BJ (cell line): ENCODE results near the gene MVB12B. TPM values are rescaled to one million over a fixed set of nuclear protein-coding genes. Genes with fewer than 3 reads are reported as not detected.

Experiments
- CTCF ChIA-PET: fragments of 350-600 bp; formaldehyde crosslinking; extraction: SDS; loops from one replicate; lab custom pipeline; 2021; ENCODE audit warnings: antibody characterized with exemption, inconsistent platforms; lab: Yijun Ruan, JAX
- POLR2A ChIA-PET: fragments of 300-600 bp; sonication (Branson Sonifier 250); formaldehyde crosslinking; extraction: SDS; loops from one replicate; lab custom pipeline; 2021; ENCODE audit warnings: antibody characterized with exemption; lab: Charles Lee
- DNase-seq: peaks from one replicate; pipeline ENCODE4 v3.0.0-alpha.2; 2011; ENCODE audit warnings: low read depth
- H3K27me3 ChIP-seq: 2 replicates; pipeline ENCODE4 v1.6.0; 2011; ENCODE audit warnings: low read length; ENCODE audit not compliant: control insufficient read depth, insufficient read depth
- H3K36me3 ChIP-seq: 2 replicates; pipeline ENCODE4 v1.5.1; 2011; ENCODE audit warnings: low read length; ENCODE audit not compliant: control insufficient read depth, insufficient read depth
- H3K4me3 ChIP-seq: 2 replicates; pipeline ENCODE4 v1.5.1; 2011; ENCODE audit warnings: low read depth, mild to moderate bottlenecking, control low read depth, low read length
- polyA plus RNA-seq: library from polyadenylated mRNA; depleted of rRNA; stranded (reverse); fragments of >200 nt; gene quantifications from 2 replicates; pipeline ENCODE4 v1.2.3, GENCODE V29; 2011
- TF ChIP-seq, protein P1 (sequence below): IDR thresholded peaks from 2 replicates; pipeline ENCODE4 v1.5.1; 2011; ENCODE audit warnings: low read depth, mild to moderate bottlenecking, control low read depth, inconsistent platforms, low read length, moderate library complexity; ENCODE audit not compliant: insufficient read depth

MVB12B gene
- polyA plus RNA-seq, 1 experiment: 2.7 TPM

- Histone ChIP-seq H3K27me3 (no peaks in the 10 kb centered on the region), H3K36me3 (no peaks in the 10 kb centered on the region), H3K4me3 (peak overlapping the region; percentile 58)
- POLR2A ChIA-PET: interaction anchor here (0.6 kb wide), 1 partner anchor 446 kb away, joined by 3 read pairs; no protein-coding TSS in a partner anchor
- TF ChIP-seq, protein P1, sequence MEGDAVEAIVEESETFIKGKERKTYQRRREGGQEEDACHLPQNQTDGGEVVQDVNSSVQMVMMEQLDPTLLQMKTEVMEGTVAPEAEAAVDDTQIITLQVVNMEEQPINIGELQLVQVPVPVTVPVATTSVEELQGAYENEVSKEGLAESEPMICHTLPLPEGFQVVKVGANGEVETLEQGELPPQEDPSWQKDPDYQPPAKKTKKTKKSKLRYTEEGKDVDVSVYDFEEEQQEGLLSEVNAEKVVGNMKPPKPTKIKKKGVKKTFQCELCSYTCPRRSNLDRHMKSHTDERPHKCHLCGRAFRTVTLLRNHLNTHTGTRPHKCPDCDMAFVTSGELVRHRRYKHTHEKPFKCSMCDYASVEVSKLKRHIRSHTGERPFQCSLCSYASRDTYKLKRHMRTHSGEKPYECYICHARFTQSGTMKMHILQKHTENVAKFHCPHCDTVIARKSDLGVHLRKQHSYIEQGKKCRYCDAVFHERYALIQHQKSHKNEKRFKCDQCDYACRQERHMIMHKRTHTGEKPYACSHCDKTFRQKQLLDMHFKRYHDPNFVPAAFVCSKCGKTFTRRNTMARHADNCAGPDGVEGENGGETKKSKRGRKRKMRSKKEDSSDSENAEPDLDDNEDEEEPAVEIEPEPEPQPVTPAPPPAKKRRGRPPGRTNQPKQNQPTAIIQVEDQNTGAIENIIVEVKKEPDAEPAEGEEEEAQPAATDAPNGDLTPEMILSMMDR: no peak
- DNase-seq: no peak
- CTCF ChIA-PET: interaction anchor here (0.7 to 2.3 kb wide), 6 partner anchors 9 to 164 kb away, joined by 3 to 10 read pairs (median 4); no protein-coding TSS in a partner anchor
These were observed 531 bp downstream of the MVB12B start for GRCh38 chr9:126327006-126327713.

- peak overlapping the region; percentile 58 for H3K4me3 ChIP-seq
- H3K36me3 ChIP-seq: no peaks in the 10 kb centered on the region
- DNase-seq: no peak
- TF ChIP-seq, protein P1: no peak
- CTCF ChIA-PET: interaction anchor here (0.7 to 2.3 kb wide), 5 partner anchors 10 to 164 kb away, joined by 3 to 10 read pairs (median 4); no protein-coding TSS in a partner anchor
- POLR2A ChIA-PET: no interaction called here
- H3K27me3 ChIP-seq: no peaks in the 10 kb centered on the region
These were observed 1.1 kb downstream of the MVB12B start for GRCh38 chr9:126327714-126328185.

DNA sequence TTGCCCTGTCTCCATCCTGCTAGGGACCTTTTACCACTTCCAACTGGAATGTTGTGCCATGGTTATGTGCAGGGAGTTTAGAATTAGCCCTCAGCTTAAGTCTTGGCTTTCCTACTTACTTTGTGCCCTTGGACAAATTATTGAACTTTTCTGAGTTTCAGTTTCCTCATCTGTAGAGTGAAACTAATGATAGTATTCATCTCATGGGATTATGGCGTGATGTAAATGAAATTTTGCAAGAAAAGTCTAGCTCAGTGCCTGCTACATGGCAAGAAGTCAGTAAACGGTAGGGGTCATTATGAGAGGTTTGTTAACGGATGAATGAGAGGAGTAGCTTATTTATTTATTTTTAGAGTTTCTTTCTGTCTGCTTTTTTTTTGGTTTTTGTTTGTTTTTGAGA lies 1.8 kb downstream of the MVB12B start:
- no peak for DNase-seq
- POLR2A ChIA-PET: no interaction called here

GRCh38 chr9:126329476-126330275 lies 3.0 kb downstream of the MVB12B start:
- TF ChIP-seq, protein P1: no peak
- Histone ChIP-seq H3K27me3 (no peaks in the 10 kb centered on the region), H3K4me3 (no peak overlapping the region), H3K36me3 (no peaks in the 10 kb centered on the region)
- ChIA-PET CTCF (interaction anchor here (1.1 kb wide), 1 partner anchor 69 kb away, joined by 5 read pairs; no protein-coding TSS in a partner anchor), POLR2A (no interaction called here)
- no peak for DNase-seq

More for the DNA sequence above, 1.8 kb downstream of the MVB12B start:
- no peaks in the 10 kb centered on the region for H3K27me3 ChIP-seq
- H3K4me3 ChIP-seq: no peak overlapping the region
- H3K36me3 ChIP-seq: no peaks in the 10 kb centered on the region
- CTCF ChIA-PET: interaction anchor here (0.9 to 2.3 kb wide), 3 partner anchors 11 to 70 kb away, joined by 3 to 10 read pairs (median 4); no protein-coding TSS in a partner anchor
- TF ChIP-seq, protein P1: no peak

GRCh38 chr9:126330536-126330935 lies 3.9 kb downstream of the MVB12B start:
- TF ChIP-seq, protein P1: no peak
- no peak overlapping the region for H3K4me3 ChIP-seq
- POLR2A ChIA-PET: no interaction called here
- no peaks in the 10 kb centered on the region for H3K36me3 ChIP-seq
- no peak for DNase-seq
- no peaks in the 10 kb centered on the region for H3K27me3 ChIP-seq
- CTCF ChIA-PET: interaction anchor here (1.1 kb wide), 1 partner anchor 68 kb away, joined by 5 read pairs; no protein-coding TSS in a partner anchor
